Measurements from ENCODE around the gene SNAP29. TPM values are rescaled to one million over a fixed set of nuclear protein-coding genes. Genes with fewer than 3 reads are reported as not detected.

Gene SNAP29
- total and polyA plus RNA-seq, 4 donors = 14.8 to 27.2 (median 17.1) TPM

DNA sequence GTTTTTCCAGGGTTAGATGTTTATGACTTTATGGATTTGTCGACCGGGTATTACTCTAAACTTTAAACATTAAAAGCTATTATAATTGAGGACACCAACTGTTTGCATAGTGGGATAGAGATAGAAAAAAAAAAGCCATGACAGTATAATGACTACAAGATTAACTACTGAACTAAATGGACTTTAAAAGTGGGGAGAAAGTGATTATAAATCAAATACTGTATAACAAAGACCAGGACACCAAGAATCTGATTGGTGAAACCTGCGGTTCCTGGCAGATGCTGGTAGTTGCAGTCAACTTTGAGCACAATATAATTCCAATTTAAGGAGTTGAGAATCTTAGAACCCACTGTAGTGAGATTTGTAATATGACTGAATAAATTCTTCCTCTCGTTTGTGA, 60.9 kb downstream of the SNAP29 start:
- Histone ChIP-seq H3K36me3 (ENCODE audit: control insufficient read depth in 4 of 4, insufficient read depth in 4 of 4, low read length in 4 of 4) (peaks cover 0 to 9% (median under 1%) of the 10 kb centered on the region in 4 donors), H3K9me3 (ENCODE audit: control insufficient read depth in 4 of 4, insufficient read depth in 3 of 4, low read length in 3 of 4) (no peaks in the 10 kb centered on the region), H3K4me1 (ENCODE audit: control insufficient read depth in 5 of 5, insufficient read depth in 5 of 5, low read length in 5 of 5) (peaks cover 0 to 15% (median 5%) of the 10 kb centered on the region in 5 donors), H3K27me3 (ENCODE audit: control insufficient read depth in 3 of 3, insufficient read depth in 3 of 3, low read length in 2 of 3) (no peaks in the 10 kb centered on the region), H3K4me3 (no peak overlapping the region), H3K9ac (ENCODE audit: insufficient read depth in 1 of 2, low read length in 2 of 2) (peak overlapping the region; percentile 1 to 51), H3K27ac (ENCODE audit: low read depth in 1 of 2, low read length in 1 of 2) (no peak overlapping the region)
- DNase-seq (peak in 1 of 3 donors; percentile 20), ATAC-seq (ENCODE audit: insufficient read depth, low FRiP score) (no peak)
- 17 to 20% methylated on average over 4 of the region's 4 CpGs for WGBS, 2 donors
- TF ChIP-seq, protein P1, sequence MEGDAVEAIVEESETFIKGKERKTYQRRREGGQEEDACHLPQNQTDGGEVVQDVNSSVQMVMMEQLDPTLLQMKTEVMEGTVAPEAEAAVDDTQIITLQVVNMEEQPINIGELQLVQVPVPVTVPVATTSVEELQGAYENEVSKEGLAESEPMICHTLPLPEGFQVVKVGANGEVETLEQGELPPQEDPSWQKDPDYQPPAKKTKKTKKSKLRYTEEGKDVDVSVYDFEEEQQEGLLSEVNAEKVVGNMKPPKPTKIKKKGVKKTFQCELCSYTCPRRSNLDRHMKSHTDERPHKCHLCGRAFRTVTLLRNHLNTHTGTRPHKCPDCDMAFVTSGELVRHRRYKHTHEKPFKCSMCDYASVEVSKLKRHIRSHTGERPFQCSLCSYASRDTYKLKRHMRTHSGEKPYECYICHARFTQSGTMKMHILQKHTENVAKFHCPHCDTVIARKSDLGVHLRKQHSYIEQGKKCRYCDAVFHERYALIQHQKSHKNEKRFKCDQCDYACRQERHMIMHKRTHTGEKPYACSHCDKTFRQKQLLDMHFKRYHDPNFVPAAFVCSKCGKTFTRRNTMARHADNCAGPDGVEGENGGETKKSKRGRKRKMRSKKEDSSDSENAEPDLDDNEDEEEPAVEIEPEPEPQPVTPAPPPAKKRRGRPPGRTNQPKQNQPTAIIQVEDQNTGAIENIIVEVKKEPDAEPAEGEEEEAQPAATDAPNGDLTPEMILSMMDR (IDR thresholded peaks at IDR 0.05; ENCODE audit: control extremely low read depth, extremely low read depth) = no peak

DNA sequence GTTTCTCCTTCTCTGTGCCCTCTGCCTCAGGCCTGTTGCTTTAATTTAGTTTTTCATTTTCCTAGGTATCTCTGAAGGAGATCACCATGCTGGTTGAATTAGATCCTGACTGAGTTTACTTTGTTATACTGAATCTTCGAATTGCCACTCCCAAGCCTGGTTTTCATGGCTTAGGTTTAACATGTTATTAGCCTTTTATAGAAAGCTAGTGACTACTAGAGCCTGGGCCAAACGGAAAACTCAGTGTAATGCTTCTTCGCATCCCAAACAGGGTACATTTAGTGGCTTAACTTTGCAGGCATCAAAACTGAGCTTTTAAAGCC, 62.0 kb downstream of the SNAP29 start:
- TF ChIP-seq, protein P1 (IDR thresholded peaks at IDR 0.05; ENCODE audit: control extremely low read depth, extremely low read depth) = no peak
- Histone ChIP-seq H3K27me3 (ENCODE audit: control insufficient read depth in 3 of 3, insufficient read depth in 3 of 3, low read length in 2 of 3) (no peaks in the 10 kb centered on the region), H3K4me3 (no peak overlapping the region), H3K4me1 (ENCODE audit: control insufficient read depth in 5 of 5, insufficient read depth in 5 of 5, low read length in 5 of 5) (peaks cover 5 to 19% (median 5%) of the 10 kb centered on the region in 5 donors), H3K9me3 (ENCODE audit: control insufficient read depth in 4 of 4, insufficient read depth in 3 of 4, low read length in 3 of 4) (no peaks in the 10 kb centered on the region), H3K27ac (ENCODE audit: low read depth in 1 of 2, low read length in 1 of 2) (no peak overlapping the region), H3K36me3 (ENCODE audit: control insufficient read depth in 4 of 4, insufficient read depth in 4 of 4, low read length in 4 of 4) (peaks cover 0 to 9% (median under 1%) of the 10 kb centered on the region in 4 donors), H3K9ac (ENCODE audit: insufficient read depth in 1 of 2, low read length in 2 of 2) (peak overlapping the region in 1 of 2 donors; percentile 62)
- WGBS, 2 donors = 54 to 64% methylated on average over 3 of the region's 3 CpGs
- DNase-seq (no peak), ATAC-seq (ENCODE audit: insufficient read depth, low FRiP score) (no peak)

DNA sequence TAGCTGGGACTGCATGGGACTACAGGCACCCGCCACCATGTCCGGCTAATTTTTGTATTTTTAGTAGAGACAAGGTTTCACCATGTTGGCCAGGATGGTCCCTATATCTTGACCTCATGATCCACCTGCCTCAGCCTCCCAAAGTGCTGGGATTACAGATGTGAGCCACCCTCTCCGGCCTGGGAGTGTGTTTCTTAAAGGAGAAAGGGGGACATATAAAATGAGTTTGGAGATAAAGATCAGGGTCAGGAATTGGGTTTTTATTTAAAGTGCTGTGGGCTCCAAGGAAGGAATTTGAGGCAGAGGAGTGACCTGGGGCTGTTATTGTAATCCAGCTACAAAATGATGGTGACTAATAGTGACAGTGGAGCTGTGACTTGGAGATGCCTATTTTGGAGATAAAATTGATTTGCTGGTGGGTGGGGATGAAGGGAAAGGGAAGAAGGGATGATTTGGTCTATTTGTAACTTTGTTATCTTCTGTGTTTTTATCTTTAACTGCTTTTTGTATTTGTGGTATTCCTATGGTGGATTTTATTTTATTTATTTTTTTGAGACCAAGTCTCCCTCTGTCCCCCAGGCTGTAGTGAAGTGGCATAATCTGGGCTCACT, 63.4 kb downstream of the SNAP29 start:
- Histone ChIP-seq H3K4me1 (ENCODE audit: control insufficient read depth in 5 of 5, insufficient read depth in 5 of 5, low read length in 5 of 5) (peaks cover 5 to 22% (median 9%) of the 10 kb centered on the region in 5 donors), H3K27me3 (ENCODE audit: control insufficient read depth in 3 of 3, insufficient read depth in 3 of 3, low read length in 2 of 3) (no peaks in the 10 kb centered on the region), H3K9ac (ENCODE audit: insufficient read depth in 1 of 2, low read length in 2 of 2) (no peak overlapping the region), H3K9me3 (ENCODE audit: control insufficient read depth in 4 of 4, insufficient read depth in 3 of 4, low read length in 3 of 4) (no peaks in the 10 kb centered on the region), H3K4me3 (no peak overlapping the region), H3K36me3 (ENCODE audit: control insufficient read depth in 4 of 4, insufficient read depth in 4 of 4, low read length in 4 of 4) (peaks cover 0 to 9% (median under 1%) of the 10 kb centered on the region in 4 donors), H3K27ac (ENCODE audit: low read depth in 1 of 2, low read length in 1 of 2) (no peak overlapping the region)
- DNase-seq (no peak), ATAC-seq (ENCODE audit: insufficient read depth, low FRiP score) (no peak)
- TF ChIP-seq, protein P1 (IDR thresholded peaks at IDR 0.05; ENCODE audit: control extremely low read depth, extremely low read depth) = no peak
- WGBS, 2 donors = 79 to 92% methylated on average over 3 of the region's 3 CpGs

DNA sequence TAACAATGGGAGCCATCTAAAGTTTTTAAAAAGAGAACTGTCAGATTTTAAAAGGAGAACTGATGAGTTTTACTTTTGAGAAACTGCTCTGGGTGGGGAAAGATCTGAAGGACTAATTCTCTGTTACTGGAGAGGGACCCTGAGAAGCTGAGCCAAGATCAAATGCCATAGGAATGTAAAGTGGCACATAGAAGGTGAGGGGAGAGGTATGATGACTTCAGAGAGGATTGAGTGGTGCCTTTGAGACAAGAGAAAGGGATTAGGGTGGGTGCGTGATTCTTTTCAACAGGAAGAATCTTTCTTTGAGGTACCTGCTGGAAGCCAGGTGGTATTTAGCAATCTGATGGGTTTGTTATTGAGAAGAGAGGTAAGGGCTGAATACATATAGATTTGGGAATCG, 67.4 kb downstream of the SNAP29 start:
- 78 to 89% methylated on average over 2 of the region's 2 CpGs for WGBS, 2 donors
- TF ChIP-seq, protein P1 (IDR thresholded peaks at IDR 0.05; ENCODE audit: control extremely low read depth, extremely low read depth) = no peak
- H3K9ac ChIP-seq (ENCODE audit: insufficient read depth in 1 of 2, low read length in 2 of 2) = no peak overlapping the region
- no peak overlapping the region for H3K27ac ChIP-seq (ENCODE audit: low read depth in 1 of 2, low read length in 1 of 2)
- H3K27me3 ChIP-seq (ENCODE audit: control insufficient read depth in 3 of 3, insufficient read depth in 3 of 3, low read length in 2 of 3) = no peaks in the 10 kb centered on the region
- ATAC-seq (ENCODE audit: insufficient read depth, low FRiP score) (no peak), DNase-seq (no peak)
- H3K4me3 ChIP-seq = no peak overlapping the region
- H3K9me3 ChIP-seq (ENCODE audit: control insufficient read depth in 4 of 4, insufficient read depth in 3 of 4, low read length in 3 of 4) = no peaks in the 10 kb centered on the region
- H3K36me3 ChIP-seq (ENCODE audit: control insufficient read depth in 4 of 4, insufficient read depth in 4 of 4, low read length in 4 of 4) = peaks cover 0 to 1% (median 0%) of the 10 kb centered on the region in 4 donors
- H3K4me1 ChIP-seq (ENCODE audit: control insufficient read depth in 5 of 5, insufficient read depth in 5 of 5, low read length in 5 of 5) = peaks cover 3 to 16% (median 9%) of the 10 kb centered on the region in 5 donors

All from lung (tissue), 12 donors.